HAP-1 (cell line): ENCODE results near the gene CRTC2.

Experiments used
- DNase-seq, 2 experiments: peaks; one replicate each; pipeline ENCODE4 v3.0.0-alpha.2; 2016 to 2020; ENCODE audit warnings: low spot score in 2 of 2
- H3K27me3 ChIP-seq: fragments of 250-450 bp; sonication (Bioruptor Pico); 2 replicates; pipeline ENCODE4 v1.5.1; 2020; ENCODE audit warnings: low read depth, mild to moderate bottlenecking, moderate library complexity
- H3K36me3 ChIP-seq: fragments of 250-450 bp; sonication (Bioruptor Pico); replicated peaks from 2 replicates; pipeline ENCODE4 v1.5.1; 2020; ENCODE audit warnings: mild to moderate bottlenecking
- H3K4me1 ChIP-seq: fragments of 250-450 bp; sonication (Bioruptor Pico); 2 replicates; pipeline ENCODE4 v1.5.1; 2020; ENCODE audit warnings: mild to moderate bottlenecking
- H3K4me3 ChIP-seq: fragments of 250-450 bp; sonication (Bioruptor Pico); 2 replicates; pipeline ENCODE4 v1.5.1; 2020; ENCODE audit warnings: mild to moderate bottlenecking, moderate library complexity
- H3K9me3 ChIP-seq: fragments of 250-450 bp; sonication (Bioruptor Pico); 2 replicates; pipeline ENCODE4 v1.5.1; 2020; ENCODE audit warnings: mild to moderate bottlenecking, moderate library complexity
- in situ Hi-C: fragments of 300-500 bp; cut with MboI; formaldehyde crosslinking; loops from 3 replicates; pipeline ENCODE4 v1.14.3; 2020; ENCODE audit warnings: low sequenced_read_pairs, inconsistent platforms, mixed read lengths

Gene CRTC2

GRCh38 chr1:153938996-153939395, 19.4 kb downstream of the CRTC2 start:
- Histone ChIP-seq H3K4me1 (no peaks in the 10 kb centered on the region), H3K9me3 (no peaks in the 10 kb centered on the region), H3K27me3 (no peaks in the 10 kb centered on the region), H3K4me3 (no peak overlapping the region), H3K36me3 (peaks cover 83% of the 10 kb centered on the region)
- in situ Hi-C loops: no loop called here
- no peak for DNase-seq

DNA sequence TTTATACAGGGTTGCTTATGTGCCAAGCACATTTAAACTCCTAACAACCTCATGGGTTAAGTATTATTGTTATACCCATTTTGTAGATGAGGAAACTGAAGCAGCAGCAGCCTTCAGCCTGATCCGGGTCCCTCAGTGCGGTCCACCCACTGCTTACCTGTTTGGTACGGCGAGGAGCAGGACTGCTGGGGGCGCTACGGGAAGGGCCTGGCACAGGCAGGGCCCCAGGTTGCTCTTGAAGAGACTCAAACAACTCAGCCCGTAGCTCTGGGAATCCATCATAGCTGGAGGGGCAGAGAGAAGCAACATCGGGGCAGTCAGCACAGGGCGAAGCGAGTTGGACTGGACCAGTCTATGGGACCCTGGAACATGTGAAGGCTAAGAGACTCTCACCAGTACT, 21.1 kb downstream of the CRTC2 start:
- H3K9me3 ChIP-seq: no peaks in the 10 kb centered on the region
- in situ Hi-C loops: no loop called here
- peaks cover 85% of the 10 kb centered on the region for H3K36me3 ChIP-seq
- H3K4me3 ChIP-seq: no peak overlapping the region
- no peak for DNase-seq
- no peaks in the 10 kb centered on the region for H3K27me3 ChIP-seq
- no peaks in the 10 kb centered on the region for H3K4me1 ChIP-seq

- Histone ChIP-seq H3K4me3 (no peak overlapping the region), H3K27me3 (no peaks in the 10 kb centered on the region), H3K36me3 (peaks cover 82% of the 10 kb centered on the region), H3K4me1 (no peaks in the 10 kb centered on the region), H3K9me3 (no peaks in the 10 kb centered on the region)
- no peak for DNase-seq
- in situ Hi-C loops: no loop called here
Observed at GRCh38 chr1:153936011-153936802, 22.2 kb downstream of the CRTC2 start.

DNA sequence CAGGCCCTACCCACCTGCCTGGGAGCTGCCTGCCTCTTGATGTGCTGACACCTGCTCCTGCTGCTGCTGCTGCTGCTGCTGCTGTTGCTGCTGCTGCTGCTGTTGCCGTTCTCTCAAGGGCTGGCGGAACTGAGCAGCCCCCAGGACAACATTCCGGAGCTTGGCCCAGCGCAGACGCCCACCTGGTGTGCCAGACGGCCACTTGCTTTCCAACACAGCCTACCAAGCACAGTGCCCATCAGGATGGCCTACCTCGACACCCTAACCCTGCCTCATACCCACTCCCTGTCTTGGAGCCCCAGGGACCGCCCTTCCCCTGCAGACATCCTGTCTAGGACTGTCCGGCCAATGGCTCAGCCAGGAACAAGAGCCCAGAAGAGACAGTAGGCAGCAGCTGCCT, 23.7 kb downstream of the CRTC2 start:
- no peaks in the 10 kb centered on the region for H3K9me3 ChIP-seq
- in situ Hi-C loops: no loop called here
- no peak for DNase-seq
- no peak overlapping the region for H3K4me3 ChIP-seq
- H3K27me3 ChIP-seq: no peaks in the 10 kb centered on the region
- peaks cover 74% of the 10 kb centered on the region for H3K36me3 ChIP-seq
- no peaks in the 10 kb centered on the region for H3K4me1 ChIP-seq

DNA sequence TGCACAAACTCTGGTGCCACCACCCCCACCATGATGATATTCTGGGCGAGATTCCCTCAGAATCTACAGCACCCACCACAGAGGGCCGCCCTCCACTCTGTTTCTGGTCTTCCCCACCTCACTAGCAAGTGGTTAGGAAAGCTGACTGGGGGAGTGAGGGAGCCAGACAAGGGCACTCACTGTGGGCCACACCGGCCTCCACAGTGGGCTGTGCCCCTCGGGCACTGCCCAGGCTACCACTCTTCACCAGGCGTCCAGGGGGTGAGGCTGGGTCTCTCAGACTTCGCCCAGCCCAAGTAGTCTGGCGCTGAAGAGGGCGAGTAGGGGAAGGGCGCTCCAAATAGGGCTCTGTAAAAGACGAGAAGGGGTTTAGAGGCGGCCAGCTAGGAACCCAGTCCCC, 24.5 kb downstream of the CRTC2 start:
- H3K36me3 ChIP-seq: peaks cover 66% of the 10 kb centered on the region
- no peaks in the 10 kb centered on the region for H3K9me3 ChIP-seq
- H3K27me3 ChIP-seq: no peaks in the 10 kb centered on the region
- no peak overlapping the region for H3K4me3 ChIP-seq
- in situ Hi-C loops: no loop called here
- DNase-seq: no peak
- no peaks in the 10 kb centered on the region for H3K4me1 ChIP-seq

DNA sequence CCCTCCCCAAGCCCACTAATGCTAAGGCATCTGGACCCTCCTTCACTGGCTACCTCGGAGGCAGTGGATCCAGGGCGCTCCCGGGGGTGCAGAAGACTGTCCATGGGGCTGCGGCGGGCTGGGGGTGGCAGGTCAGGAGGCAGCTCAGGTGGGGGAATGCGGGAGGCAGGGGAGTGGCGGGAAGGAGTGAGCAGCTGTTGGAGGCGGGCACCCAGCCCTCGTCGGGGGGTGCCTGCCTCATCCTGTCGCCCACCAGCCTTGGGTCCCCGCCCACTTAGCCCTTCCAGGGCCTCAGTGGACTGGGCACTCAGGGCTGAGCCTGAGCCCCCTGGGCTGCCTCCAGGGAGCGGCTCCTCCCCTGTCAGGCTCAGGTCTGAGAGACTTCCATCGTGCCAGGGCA, 25.0 kb downstream of the CRTC2 start:
- Histone ChIP-seq H3K36me3 (peaks cover 63% of the 10 kb centered on the region), H3K27me3 (no peaks in the 10 kb centered on the region), H3K9me3 (no peaks in the 10 kb centered on the region), H3K4me1 (no peaks in the 10 kb centered on the region), H3K4me3 (no peak overlapping the region)
- no peak for DNase-seq
- in situ Hi-C loops: no loop called here

DNA sequence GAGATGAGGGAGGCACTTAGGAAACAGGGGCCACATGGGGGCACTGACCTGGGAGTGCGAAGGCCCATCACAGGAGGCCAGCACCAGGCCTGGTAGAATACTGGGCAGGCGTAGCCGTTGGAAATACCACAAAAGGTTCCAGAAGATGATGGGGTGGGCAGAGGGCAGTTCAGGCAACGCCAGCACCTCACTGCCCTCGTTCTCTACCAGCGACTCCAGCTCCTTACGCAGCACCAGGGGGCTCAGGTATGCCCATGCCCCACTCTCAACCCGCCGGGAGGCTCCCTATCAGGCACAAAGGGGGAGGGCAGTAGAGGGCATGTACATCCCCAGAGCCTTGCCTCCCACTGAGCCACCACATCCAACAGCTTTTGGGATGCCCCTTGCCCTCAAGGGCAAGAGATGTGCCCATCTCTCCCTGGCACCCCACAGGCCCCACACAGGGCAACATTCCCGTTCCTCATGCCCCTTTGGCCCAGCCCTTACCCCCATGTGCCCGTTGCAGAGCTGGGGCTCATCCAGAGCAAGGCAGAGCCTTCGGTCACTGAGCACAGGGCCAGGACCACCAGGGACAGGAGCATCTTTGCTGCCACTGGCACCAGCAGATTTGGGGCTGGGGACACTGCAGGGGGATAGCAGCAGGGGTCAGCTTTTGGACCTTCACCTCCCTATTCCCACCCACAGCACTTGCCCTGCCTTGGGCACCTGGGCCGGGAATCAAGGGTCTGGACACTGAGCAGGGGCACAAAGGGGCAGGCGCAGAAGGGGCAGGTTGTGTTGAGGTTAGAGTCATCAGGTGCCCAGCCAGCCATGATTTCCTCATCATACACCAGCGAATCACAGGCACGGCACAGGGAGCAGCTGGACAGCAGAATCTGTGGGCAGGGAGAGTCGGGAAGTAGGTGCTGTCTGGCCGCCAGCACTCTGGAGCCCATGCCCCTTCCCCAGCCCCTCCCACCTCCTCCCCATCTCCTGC, 26.0 kb downstream of the CRTC2 start:
- DNase-seq: no peak
- Histone ChIP-seq H3K36me3 (peaks cover 56% of the 10 kb centered on the region), H3K27me3 (no peaks in the 10 kb centered on the region), H3K4me1 (no peaks in the 10 kb centered on the region), H3K4me3 (no peak overlapping the region), H3K9me3 (no peaks in the 10 kb centered on the region)
- in situ Hi-C loops: no loop called here

DNA sequence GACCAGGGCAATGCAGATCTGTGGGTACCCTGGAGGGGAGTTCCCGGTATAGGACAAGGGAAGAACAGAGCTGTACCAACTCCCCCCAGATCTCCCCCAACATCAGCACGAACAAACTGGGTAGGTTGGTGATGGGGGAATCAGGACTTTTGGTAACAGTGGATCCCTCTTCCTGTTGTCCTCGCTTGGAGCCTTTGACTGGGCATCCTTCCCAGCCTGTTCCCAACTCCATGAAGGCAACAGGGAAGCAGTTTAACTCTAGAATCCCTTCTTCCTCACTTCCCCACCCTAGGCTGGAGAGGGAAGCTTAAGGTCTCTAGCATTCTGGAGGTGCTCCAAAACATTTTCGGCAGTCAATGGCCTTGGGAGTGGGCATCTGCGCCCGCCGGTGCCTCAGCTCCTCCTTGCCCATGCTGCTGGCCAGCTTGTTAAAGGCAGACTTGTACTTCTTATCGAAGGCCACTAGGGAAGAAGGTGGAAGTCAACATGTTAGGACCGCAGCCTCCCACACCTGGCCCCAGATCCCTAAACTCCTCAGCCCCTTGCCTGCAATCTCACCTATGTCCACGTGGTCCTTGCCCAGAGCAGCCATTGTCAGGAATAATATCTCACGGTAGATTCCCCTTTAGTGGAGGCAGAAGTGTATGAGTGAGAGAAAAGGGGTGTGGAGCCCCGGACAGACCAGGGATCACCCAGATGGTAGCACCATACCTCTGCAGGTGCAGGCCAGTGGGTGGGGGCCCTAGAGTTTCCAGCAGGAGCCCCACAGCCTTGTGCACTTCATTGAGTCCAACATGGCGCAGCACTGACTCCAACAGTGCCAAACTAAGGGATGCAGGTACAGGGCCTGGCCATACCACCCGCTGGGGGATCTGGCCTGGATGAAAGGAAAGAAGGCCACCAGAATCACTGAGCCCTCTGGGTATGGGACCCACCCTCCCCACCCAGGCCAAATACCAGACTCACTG, 28.1 kb downstream of the CRTC2 start:
- in situ Hi-C loops: no loop called here
- H3K4me1 ChIP-seq: no peaks in the 10 kb centered on the region
- H3K36me3 ChIP-seq: peaks cover 35% of the 10 kb centered on the region
- H3K27me3 ChIP-seq: no peaks in the 10 kb centered on the region
- no peak overlapping the region for H3K4me3 ChIP-seq
- no peaks in the 10 kb centered on the region for H3K9me3 ChIP-seq
- no peak for DNase-seq

DNA sequence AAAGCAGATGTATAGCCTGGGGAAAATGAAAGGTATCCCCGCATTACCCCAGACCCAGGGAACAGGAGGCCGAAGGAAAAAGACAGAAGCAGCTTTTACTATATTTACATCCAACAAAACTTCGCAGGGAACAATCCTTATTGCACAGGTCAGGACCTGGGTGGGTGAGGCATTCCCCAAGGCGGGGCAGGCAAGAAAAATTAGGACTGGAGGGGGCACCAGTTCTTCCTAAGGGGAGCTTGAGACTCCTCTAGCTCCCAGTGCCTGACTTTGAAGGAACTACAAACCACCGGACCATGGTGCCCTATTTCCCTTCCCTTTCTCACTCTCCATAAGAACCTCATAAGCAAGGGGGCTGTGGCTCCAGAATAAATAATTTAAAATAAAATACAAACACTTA, 29.0 kb downstream of the CRTC2 start:
- H3K4me3 ChIP-seq: no peak overlapping the region
- in situ Hi-C loops: no loop called here
- peaks cover 28% of the 10 kb centered on the region for H3K36me3 ChIP-seq

DNA sequence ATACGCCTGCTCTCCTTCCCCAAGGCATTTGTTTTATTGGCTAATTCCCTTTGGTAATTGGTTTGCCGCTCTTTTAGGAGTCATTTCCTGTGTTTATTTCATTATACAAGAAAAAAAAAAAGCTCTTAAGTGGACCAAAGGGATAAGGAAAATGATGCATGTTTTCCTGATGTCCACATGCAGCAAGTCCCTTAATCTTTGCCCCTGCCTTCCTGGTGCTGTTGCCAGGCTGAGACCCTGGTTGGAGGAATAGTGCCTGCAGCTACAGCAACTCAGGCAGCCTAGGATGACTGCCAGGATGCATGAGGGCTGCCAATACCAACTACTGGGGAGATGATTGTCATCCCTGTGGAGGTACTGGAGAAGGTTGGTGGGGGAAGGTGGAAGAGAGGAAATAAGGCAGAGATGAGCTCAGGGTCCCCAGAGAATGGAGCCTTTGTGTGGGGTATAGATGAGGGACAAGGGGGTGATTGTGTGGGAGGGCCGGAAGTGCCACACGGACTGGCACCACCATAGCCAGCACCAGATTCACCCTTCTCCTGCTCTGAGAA, 29.5 kb downstream of the CRTC2 start:
- H3K27me3 ChIP-seq: no peaks in the 10 kb centered on the region
- no peak overlapping the region for H3K4me3 ChIP-seq
- peaks cover 23% of the 10 kb centered on the region for H3K36me3 ChIP-seq
- no peaks in the 10 kb centered on the region; the same call in 1 of the 2 replicates for H3K4me1 ChIP-seq
- H3K9me3 ChIP-seq: no peaks in the 10 kb centered on the region
- in situ Hi-C loops: no loop called here
- no peak for DNase-seq

More for the DNA sequence above, 29.0 kb downstream of the CRTC2 start:
- DNase-seq: no peak
- Histone ChIP-seq H3K4me1 (no peaks in the 10 kb centered on the region), H3K27me3 (no peaks in the 10 kb centered on the region), H3K9me3 (no peaks in the 10 kb centered on the region)

- Histone ChIP-seq H3K27me3 (no peaks in the 10 kb centered on the region), H3K4me1 (no peaks in the 10 kb centered on the region; the same call in 1 of the 2 replicates), H3K36me3 (peaks cover 20% of the 10 kb centered on the region), H3K9me3 (no peaks in the 10 kb centered on the region), H3K4me3 (no peak overlapping the region)
- in situ Hi-C loops: no loop called here
- DNase-seq: no peak
Observed at GRCh38 chr1:153928245-153928644, 30.2 kb downstream of the CRTC2 start.

- in situ Hi-C loops: no loop called here
- H3K9me3 ChIP-seq: no peaks in the 10 kb centered on the region
- H3K4me1 ChIP-seq: no peaks in the 10 kb centered on the region; the same call in 1 of the 2 replicates
- peaks cover 6% of the 10 kb centered on the region; the same call in 1 of the 2 replicates for H3K36me3 ChIP-seq
- no peak overlapping the region for H3K4me3 ChIP-seq
- no peak for DNase-seq
- no peaks in the 10 kb centered on the region for H3K27me3 ChIP-seq
Observed at GRCh38 chr1:153926405-153926804, 32.0 kb downstream of the CRTC2 start.
